HG02981 (cell line): ENCODE measurements around the gene TLCD3B.
"Not testable (repeated sequence)": the region's sequence is repeated elsewhere in the genome, so short reads cannot be mapped to it uniquely, and the experiment has no call there.

Experiments
- ATAC-seq: cut with Tn5 transposase; IDR thresholded peaks from one replicate; pipeline ENCODE4 v1.9.1; 2021; ENCODE audit warnings: mild to moderate bottlenecking, moderate library complexity; ENCODE audit not compliant: unreplicated experiment

The TLCD3B gene

GRCh38 chr16:30063278-30063892, 32.3 kb upstream of the TLCD3B start:
- no peak for ATAC-seq

- no peak for ATAC-seq
Observed at GRCh38 chr16:30060836-30061554, 29.9 kb upstream of the TLCD3B start.

GRCh38 chr16:30060346-30060745, 29.3 kb upstream of the TLCD3B start:
- no peak for ATAC-seq

- no peak for ATAC-seq
Observed at GRCh38 chr16:30054959-30055553, 24.0 kb upstream of the TLCD3B start.

- no peak for ATAC-seq
Observed at GRCh38 chr16:30054451-30054850, 23.4 kb upstream of the TLCD3B start.

- no peak for ATAC-seq
Observed at GRCh38 chr16:30053376-30054015, 22.4 kb upstream of the TLCD3B start.

GRCh38 chr16:30052671-30053372, 21.8 kb upstream of the TLCD3B start:
- peak; percentile 50 for ATAC-seq

- no peak for ATAC-seq
Observed at GRCh38 chr16:30051518-30051917, 20.4 kb upstream of the TLCD3B start.

GRCh38 chr16:30049871-30050270, 18.8 kb upstream of the TLCD3B start:
- no peak for ATAC-seq

GRCh38 chr16:30046588-30046987, 15.5 kb upstream of the TLCD3B start:
- ATAC-seq: no peak

- no peak for ATAC-seq
Observed at GRCh38 chr16:30046178-30046577, 15.1 kb upstream of the TLCD3B start.

GRCh38 chr16:30041841-30042240, 10.8 kb upstream of the TLCD3B start:
- ATAC-seq: no peak

- not testable (repeated sequence) for ATAC-seq
Observed at GRCh38 chr16:30040690-30041089, 9.6 kb upstream of the TLCD3B start.

GRCh38 chr16:30040221-30040620, 9.2 kb upstream of the TLCD3B start:
- no peak for ATAC-seq

GRCh38 chr16:30033270-30033669, 2.2 kb upstream of the TLCD3B start:
- ATAC-seq: no peak

- no peak for ATAC-seq
Observed at GRCh38 chr16:30032083-30032819, 1.2 kb upstream of the TLCD3B start.

GRCh38 chr16:30031477-30031918, 427 bp upstream of the TLCD3B start:
- ATAC-seq: no peak

- ATAC-seq: no peak
Observed at GRCh38 chr16:30030011-30030685, 923 bp downstream of the TLCD3B start.

- no peak for ATAC-seq
Observed at GRCh38 chr16:30028438-30029076, 2.5 kb downstream of the TLCD3B start.
